Measurements from ENCODE around the gene RPL13. TPM values are rescaled to one million over a fixed set of nuclear protein-coding genes. Genes with fewer than 3 reads are reported as not detected.

RPL13 gene
- total and polyA plus RNA-seq, 10 of the 15 experiments (the other 5 are each of a cell fraction or from before 2014, with no cell fraction given): 386 to 9,428 (median 2,486) TPM

DNA sequence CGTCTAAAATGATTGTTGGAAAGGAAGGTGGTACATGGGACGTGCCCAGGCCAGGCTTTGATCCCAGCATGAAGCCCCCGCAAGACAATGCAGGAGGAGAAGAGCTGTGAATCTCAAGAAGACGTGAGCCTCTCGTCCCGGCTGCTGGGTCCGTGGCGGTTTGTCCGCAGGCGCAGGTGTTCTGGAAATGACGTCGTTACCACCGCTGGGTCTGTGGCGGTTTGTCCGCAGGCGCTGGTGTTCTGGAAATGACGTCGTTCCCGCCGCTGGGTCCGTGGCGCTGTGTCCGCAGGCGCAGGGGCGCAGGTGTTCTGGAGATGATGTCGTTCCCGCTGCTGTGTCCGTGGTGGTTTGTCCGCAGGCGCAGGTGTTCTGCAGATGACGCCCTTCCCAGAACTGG, 38.2 kb upstream of the RPL13 start:
- BruUV-seq (replicated peaks): no TSS peak
- SMC1A ChIA-PET (ENCODE audit: uncharacterized antibody, unreplicated experiment): no interaction called here
- 98% methylated on average over 27 of the region's 31 CpGs for WGBS (ENCODE audit: insufficient coverage, insufficient replicate concordance, low lambda C conversion rate, missing lambda C conversion rate)
- H3K9me3 ChIP-seq (replicated peaks; ENCODE audit: control insufficient read depth, insufficient read depth, low read length): no peaks in the 10 kb centered on the region
- no peak overlapping the region for H2AFZ ChIP-seq (ENCODE audit: control insufficient read depth, low read depth, low read length)
- DNase-seq (ENCODE audit: low read depth, low spot score) (no peak), ATAC-seq (no peak), FAIRE-seq (no peak)
- H3K4me3 ChIP-seq: no peak overlapping the region
- RAD21 ChIA-PET (ENCODE audit: unreplicated experiment): no interaction called here
- no peaks in the 10 kb centered on the region for H3K27me3 ChIP-seq (replicated peaks in 1 of 2; ENCODE audit: control insufficient read depth in 2 of 2, insufficient read depth in 2 of 2, low read length in 1 of 2)
- no peak overlapping the region for H3K4me2 ChIP-seq (ENCODE audit: control insufficient read depth, insufficient read depth)
- CTCF ChIA-PET: no interaction called here
- TF ChIP-seq, protein P1, sequence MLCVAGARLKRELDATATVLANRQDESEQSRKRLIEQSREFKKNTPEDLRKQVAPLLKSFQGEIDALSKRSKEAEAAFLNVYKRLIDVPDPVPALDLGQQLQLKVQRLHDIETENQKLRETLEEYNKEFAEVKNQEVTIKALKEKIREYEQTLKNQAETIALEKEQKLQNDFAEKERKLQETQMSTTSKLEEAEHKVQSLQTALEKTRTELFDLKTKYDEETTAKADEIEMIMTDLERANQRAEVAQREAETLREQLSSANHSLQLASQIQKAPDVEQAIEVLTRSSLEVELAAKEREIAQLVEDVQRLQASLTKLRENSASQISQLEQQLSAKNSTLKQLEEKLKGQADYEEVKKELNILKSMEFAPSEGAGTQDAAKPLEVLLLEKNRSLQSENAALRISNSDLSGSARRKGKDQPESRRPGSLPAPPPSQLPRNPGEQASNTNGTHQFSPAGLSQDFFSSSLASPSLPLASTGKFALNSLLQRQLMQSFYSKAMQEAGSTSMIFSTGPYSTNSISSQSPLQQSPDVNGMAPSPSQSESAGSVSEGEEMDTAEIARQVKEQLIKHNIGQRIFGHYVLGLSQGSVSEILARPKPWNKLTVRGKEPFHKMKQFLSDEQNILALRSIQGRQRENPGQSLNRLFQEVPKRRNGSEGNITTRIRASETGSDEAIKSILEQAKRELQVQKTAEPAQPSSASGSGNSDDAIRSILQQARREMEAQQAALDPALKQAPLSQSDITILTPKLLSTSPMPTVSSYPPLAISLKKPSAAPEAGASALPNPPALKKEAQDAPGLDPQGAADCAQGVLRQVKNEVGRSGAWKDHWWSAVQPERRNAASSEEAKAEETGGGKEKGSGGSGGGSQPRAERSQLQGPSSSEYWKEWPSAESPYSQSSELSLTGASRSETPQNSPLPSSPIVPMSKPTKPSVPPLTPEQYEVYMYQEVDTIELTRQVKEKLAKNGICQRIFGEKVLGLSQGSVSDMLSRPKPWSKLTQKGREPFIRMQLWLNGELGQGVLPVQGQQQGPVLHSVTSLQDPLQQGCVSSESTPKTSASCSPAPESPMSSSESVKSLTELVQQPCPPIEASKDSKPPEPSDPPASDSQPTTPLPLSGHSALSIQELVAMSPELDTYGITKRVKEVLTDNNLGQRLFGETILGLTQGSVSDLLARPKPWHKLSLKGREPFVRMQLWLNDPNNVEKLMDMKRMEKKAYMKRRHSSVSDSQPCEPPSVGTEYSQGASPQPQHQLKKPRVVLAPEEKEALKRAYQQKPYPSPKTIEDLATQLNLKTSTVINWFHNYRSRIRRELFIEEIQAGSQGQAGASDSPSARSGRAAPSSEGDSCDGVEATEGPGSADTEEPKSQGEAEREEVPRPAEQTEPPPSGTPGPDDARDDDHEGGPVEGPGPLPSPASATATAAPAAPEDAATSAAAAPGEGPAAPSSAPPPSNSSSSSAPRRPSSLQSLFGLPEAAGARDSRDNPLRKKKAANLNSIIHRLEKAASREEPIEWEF (IDR thresholded peaks at IDR 0.05; ENCODE audit: insufficient replicate concordance, low read depth, low read length): no peak
- no peak for TF ChIP-seq RELA (IDR thresholded peaks at IDR 0.05; ENCODE audit: borderline replicate concordance, partially characterized antibody)
- in situ Hi-C loops (cut with MboI): no loop called here
- no peak overlapping the region for H3K27ac ChIP-seq (ENCODE audit: control insufficient read depth, insufficient read depth)
- H3K36me3 ChIP-seq (ENCODE audit: control insufficient read depth in 2 of 2, insufficient read depth in 2 of 2, low read length in 1 of 2): peaks cover 13 to 31% of the 10 kb centered on the region in 2 experiments
- intact Hi-C loops (cut with micrococcal nuclease; ENCODE audit: unreplicated experiment): no loop called here
- no peaks in the 10 kb centered on the region; the same call in 1 of the 2 replicates for H3K79me2 ChIP-seq (ENCODE audit: control insufficient read depth, insufficient read depth, low read length)
- H3K4me1 ChIP-seq (ENCODE audit: control insufficient read depth, insufficient read depth, low read length): peaks cover 12% of the 10 kb centered on the region
- H4K20me1 ChIP-seq (ENCODE audit: control insufficient read depth, insufficient read depth): no peaks in the 10 kb centered on the region
- no peak overlapping the region for H3K9ac ChIP-seq (ENCODE audit: control insufficient read depth, insufficient read depth, low read length)
- POLR2A ChIA-PET: no interaction called here
